Neutrophil (primary cell): ENCODE measurements around the gene DCTD.
"Not testable (repeated sequence)": the region's sequence is repeated elsewhere in the genome, so short reads cannot be mapped to it uniquely, and the experiment has no call there.

Source experiments
- H3K27ac ChIP-seq: fragments of 200-600 bp; sonication (generic); 2 replicates; pipeline ENCODE4 v1.5.1; 2016; ENCODE audit warnings: mild to moderate bottlenecking, moderate library complexity
- H3K27me3 ChIP-seq: fragments of 200-600 bp; sonication (generic); 2 replicates; pipeline ENCODE4 v1.6.0; 2016; ENCODE audit warnings: mild to moderate bottlenecking
- H3K36me3 ChIP-seq: fragments of 200-600 bp; sonication (generic); 2 replicates; pipeline ENCODE4 v1.5.1; 2017
- H3K4me1 ChIP-seq, 2 experiments: fragments of 200-600 bp in 1 of 2; sonication (generic) in 1 of 2; 1 replicate in 1 of 2; 2 replicates in 1 of 2; pipeline versions ENCODE4 v1.5.1 to v1.6.1; 2013 to 2016; ENCODE audit warnings: low read depth in 1 of 2, low read length in 1 of 2, mild to moderate bottlenecking in 1 of 2, moderate library complexity in 1 of 2; ENCODE audit not compliant: control insufficient read depth in 1 of 2, insufficient read depth in 1 of 2
- H3K4me3 ChIP-seq, 2 experiments: fragments of 200-600 bp in 1 of 2; sonication (generic) in 1 of 2; 1 replicate in 1 of 2; 2 replicates in 1 of 2; pipeline ENCODE4 v1.5.1; 2013 to 2016; ENCODE audit warnings: low read depth in 1 of 2, low read length in 1 of 2, mild to moderate bottlenecking in 1 of 2, moderate library complexity in 1 of 2
- H3K9me3 ChIP-seq: fragments of 200-600 bp; sonication (generic); 2 replicates; pipeline ENCODE4 v1.5.1; 2016
- CTCF ChIP-seq: fragments of 200-600 bp; sonication (generic); IDR thresholded peaks from 2 replicates; pipeline ENCODE4 v1.5.1; 2016; ENCODE audit warnings: antibody characterized with exemption

Gene DCTD

GRCh38 chr4:182904211-182904761 lies 12.9 kb downstream of the DCTD start:
- Histone ChIP-seq H3K4me3 (no peak overlapping the region), H3K9me3 (no peaks in the 10 kb centered on the region), H3K27me3 (no peaks in the 10 kb centered on the region), H3K36me3 (no peaks in the 10 kb centered on the region), H3K4me1 (no peaks in the 10 kb centered on the region), H3K27ac (no peak overlapping the region)
- TF ChIP-seq CTCF, result no peak

GRCh38 chr4:182903013-182903412 lies 14.2 kb downstream of the DCTD start:
- TF ChIP-seq CTCF, result no peak
- Histone ChIP-seq H3K27me3 (no peaks in the 10 kb centered on the region), H3K4me3 (no peak overlapping the region), H3K4me1 (no peaks in the 10 kb centered on the region), H3K9me3 (no peaks in the 10 kb centered on the region), H3K36me3 (no peaks in the 10 kb centered on the region), H3K27ac (no peak overlapping the region)

GRCh38 chr4:182901337-182901736 lies 15.8 kb downstream of the DCTD start:
- no peak for TF ChIP-seq CTCF

GRCh38 chr4:182900021-182900420 lies 17.2 kb downstream of the DCTD start:
- not testable (repeated sequence) for H3K4me3 ChIP-seq, H3K4me1 ChIP-seq, H3K36me3 ChIP-seq, H3K9me3 ChIP-seq, H3K27ac ChIP-seq, H3K27me3 ChIP-seq

More at GRCh38 chr4:182901337-182901736, 15.8 kb downstream of the DCTD start:
- Histone ChIP-seq H3K36me3 (no peaks in the 10 kb centered on the region), H3K4me3 (no peak overlapping the region), H3K27me3 (no peaks in the 10 kb centered on the region), H3K4me1 (no peaks in the 10 kb centered on the region), H3K9me3 (no peaks in the 10 kb centered on the region), H3K27ac (no peak overlapping the region)

- no peak overlapping the region for H3K4me3 ChIP-seq
- H3K4me1 ChIP-seq, result no peaks in the 10 kb centered on the region
- TF ChIP-seq CTCF, result no peak
- H3K27ac ChIP-seq, result no peak overlapping the region
- no peaks in the 10 kb centered on the region for H3K9me3 ChIP-seq
- peaks cover 3% of the 10 kb centered on the region for H3K36me3 ChIP-seq
- H3K27me3 ChIP-seq, result no peaks in the 10 kb centered on the region
Measured at GRCh38 chr4:182898479-182898799, 18.7 kb downstream of the DCTD start.

- Histone ChIP-seq H3K36me3 (peaks cover 5% of the 10 kb centered on the region), H3K9me3 (no peaks in the 10 kb centered on the region), H3K4me1 (no peaks in the 10 kb centered on the region), H3K27ac (no peak overlapping the region), H3K27me3 (no peaks in the 10 kb centered on the region), H3K4me3 (no peak overlapping the region)
- no peak for TF ChIP-seq CTCF
Measured at GRCh38 chr4:182897601-182898478, 19.3 kb downstream of the DCTD start.
